Stimulated activated naive CD4-positive, alpha-beta T cell (primary cell): ENCODE measurements around the gene MPHOSPH6.
"Not testable (repeated sequence)": the region's sequence is repeated elsewhere in the genome, so short reads cannot be mapped to it uniquely, and the experiment has no call there.

ENCODE experiments used
- DNase-seq, 6 experiments: peaks; one replicate each; lab custom pipeline; 2025; lab: John Stamatoyannopoulos, UW

MPHOSPH6 gene

DNA sequence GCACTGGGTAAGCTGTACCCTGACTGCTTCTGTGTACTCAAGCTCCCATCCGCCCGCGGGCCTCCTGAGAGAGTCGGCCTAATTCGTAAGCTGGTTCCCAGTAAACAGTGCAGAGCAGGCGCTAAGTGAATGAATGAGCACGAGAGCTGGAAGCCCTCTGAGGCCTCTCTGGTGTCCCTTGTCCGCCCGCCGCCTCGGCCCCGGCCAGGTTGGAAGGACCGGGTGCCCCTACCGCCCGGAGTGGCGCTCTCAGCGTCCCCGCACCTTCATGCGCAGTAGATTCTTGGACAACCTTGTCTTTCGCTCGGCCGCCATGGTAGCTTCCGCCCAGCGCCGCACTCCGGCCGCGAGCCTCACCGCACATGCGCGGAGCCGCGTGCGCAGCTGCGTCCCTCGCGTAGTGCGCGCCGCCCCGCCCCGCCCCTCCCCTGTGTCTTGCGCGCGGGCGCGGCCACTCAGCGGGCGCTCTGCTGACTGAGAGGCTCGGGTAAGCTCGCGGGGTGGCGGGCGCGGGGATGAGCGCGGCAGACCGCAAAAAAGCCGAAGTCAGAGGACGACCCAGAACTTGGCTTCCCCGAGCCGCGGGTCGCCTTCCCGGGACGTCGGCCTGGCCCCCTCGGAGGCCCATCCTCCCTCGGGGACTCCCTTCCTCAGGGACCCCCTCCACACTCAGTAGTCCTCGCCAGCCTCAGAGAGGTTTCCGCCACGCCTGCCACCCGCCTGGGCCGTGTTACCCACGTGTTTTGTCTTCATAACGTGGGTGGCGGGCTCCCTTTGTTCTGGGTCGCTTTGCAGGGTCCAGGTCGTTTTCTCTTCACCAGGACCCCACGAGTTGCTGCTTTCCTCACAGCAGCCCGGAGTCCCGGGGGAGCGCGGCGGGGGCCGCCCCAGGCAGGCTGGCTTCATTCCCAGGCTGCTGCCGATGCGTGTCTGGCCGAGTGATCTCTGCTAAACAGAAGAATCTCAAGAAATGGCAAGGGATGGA, at the start of gene MPHOSPH6:
Gene MPHOSPH6, minus strand, starts transcription at position 364 of the 985 bp plus-strand sequence. Its CDS starts 49 bp downstream, at position 315.
- DNase-seq: peak; percentile 82 to 93 (median 88)

- no peak for DNase-seq
Measured at GRCh38 chr16:82219298-82219697, 49.3 kb upstream of the MPHOSPH6 start.

DNA sequence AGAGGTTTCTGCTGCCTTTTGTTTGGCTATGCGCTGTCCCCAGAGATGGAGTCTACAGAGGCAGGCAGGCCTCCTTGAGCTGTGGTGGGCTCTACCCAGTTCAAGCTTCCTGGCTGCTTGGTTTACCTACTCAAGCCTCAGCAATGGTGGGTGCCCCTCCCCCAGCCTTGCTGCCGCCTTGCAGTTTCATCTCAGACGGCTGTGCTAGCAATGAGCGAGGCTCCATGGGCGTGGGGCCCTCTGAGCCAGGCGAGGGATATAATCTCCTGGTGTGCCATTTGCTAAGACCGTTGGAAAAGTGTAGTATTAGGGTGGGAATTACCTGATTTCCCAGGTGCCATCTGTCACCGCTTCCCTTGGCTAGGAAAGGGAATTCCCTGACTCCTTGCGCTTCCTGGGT, 39.3 kb upstream of the MPHOSPH6 start:
- DNase-seq: not testable (repeated sequence)

GRCh38 chr16:82203198-82203597, 33.2 kb upstream of the MPHOSPH6 start:
- DNase-seq: no peak

DNA sequence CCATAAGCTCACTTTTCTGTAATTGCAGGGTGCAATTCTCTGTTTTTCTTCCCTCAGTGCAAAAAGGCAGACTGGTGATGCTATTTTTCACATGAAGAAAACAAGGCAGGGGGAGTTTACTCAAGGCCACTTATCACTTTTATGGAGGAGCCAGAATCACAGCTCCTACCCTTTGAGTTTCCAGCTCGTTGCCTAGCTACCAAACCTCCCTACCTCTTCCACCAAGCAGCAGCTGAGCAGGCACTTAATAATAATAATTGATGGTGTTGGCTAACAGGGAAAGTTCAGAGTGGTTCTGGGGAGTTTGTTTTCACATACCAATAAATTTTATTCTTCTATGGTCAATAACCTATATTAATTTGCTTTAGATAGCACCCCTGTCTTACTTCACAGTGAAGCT, 31.9 kb upstream of the MPHOSPH6 start:
- no peak for DNase-seq

- DNase-seq: no peak
Measured at GRCh38 chr16:82201351-82201750, 31.3 kb upstream of the MPHOSPH6 start.

GRCh38 chr16:82199209-82199608, 29.2 kb upstream of the MPHOSPH6 start:
- no peak for DNase-seq

- DNase-seq: no peak
Measured at GRCh38 chr16:82197540-82198240, 27.7 kb upstream of the MPHOSPH6 start.

GRCh38 chr16:82195917-82196494, 26.0 kb upstream of the MPHOSPH6 start:
- no peak for DNase-seq

DNA sequence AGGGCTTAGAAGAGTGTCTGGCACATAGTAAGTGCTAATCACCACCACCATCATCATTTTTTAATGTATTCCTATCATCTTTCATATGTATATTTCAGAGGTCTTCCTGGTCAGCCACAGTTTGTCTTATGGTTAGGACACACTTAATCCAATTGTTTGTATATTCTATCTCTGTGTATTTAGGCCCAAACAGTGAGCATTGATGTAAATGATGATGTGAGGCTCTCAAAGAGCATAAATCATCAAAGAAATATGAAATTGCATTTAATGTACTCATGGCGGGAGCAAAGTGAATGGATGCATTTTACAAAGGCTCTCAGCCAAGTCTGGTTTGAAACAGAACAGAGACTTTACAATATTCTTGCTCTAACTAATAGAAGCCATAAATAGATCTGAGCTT, 24.1 kb upstream of the MPHOSPH6 start:
- DNase-seq: no peak

- peak in 2 of 6 experiments; percentile 2 to 12 for DNase-seq
Measured at GRCh38 chr16:82192665-82193064, 22.6 kb upstream of the MPHOSPH6 start.

- DNase-seq: no peak
Measured at GRCh38 chr16:82190386-82190785, 20.4 kb upstream of the MPHOSPH6 start.

DNA sequence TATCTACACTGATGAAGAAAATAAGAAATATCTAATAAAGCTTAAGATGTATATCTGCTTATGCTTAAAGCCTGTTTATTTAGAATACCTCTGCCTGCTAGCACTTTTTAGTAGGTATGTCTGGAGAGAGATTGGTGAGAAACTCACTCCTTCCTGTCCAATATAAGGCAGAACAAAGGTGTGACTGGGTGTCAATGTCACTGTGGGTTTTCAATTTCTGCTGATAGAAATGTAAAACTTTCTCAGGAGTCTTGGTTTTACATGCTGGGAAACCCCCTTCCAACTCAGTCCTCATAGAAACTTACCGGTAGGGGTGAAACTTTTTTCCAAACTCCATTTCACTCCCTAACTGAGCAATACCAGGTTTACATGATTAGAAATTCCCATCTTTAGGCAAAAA, 17.8 kb upstream of the MPHOSPH6 start:
- no peak for DNase-seq

- no peak for DNase-seq
Measured at GRCh38 chr16:82185012-82185411, 15.0 kb upstream of the MPHOSPH6 start.

DNA sequence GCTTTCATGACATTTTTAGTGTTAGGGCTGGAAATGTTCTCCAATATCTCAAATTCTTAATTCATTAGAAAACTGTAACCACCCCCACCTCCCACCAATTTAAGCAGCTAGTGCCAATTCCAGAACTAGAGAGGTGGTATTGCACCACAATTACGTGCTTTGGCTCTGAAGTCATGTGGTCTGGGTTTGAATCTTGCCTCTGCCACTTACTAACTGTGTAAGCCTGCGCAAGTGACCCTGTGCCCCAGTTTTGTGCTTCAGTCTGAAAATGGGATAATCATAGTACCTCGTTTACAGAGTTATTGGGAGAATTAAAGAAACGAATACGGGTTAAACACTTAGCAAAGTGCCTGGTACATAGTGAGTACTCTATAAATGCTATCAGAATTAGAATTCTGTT, 14.2 kb upstream of the MPHOSPH6 start:
- no peak for DNase-seq

DNA sequence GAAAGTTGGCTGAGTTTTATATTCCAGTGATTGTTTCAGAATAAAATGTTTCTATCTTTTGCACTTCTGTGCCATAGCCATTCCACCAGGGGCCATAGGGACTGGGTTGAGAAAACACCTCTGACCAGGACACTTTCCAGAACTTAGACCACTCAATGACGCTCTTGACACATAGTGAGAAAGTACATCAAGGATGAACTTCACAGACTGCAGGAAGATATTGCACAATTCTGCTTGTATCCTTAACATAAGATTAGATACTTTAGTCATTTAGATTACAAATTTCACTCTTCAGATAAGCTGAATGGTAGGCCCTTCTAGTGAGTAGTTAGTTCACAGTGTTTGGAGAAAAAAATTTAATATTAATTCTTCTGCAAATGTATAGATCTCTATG, 13.0 kb upstream of the MPHOSPH6 start:
- DNase-seq: no peak

DNA sequence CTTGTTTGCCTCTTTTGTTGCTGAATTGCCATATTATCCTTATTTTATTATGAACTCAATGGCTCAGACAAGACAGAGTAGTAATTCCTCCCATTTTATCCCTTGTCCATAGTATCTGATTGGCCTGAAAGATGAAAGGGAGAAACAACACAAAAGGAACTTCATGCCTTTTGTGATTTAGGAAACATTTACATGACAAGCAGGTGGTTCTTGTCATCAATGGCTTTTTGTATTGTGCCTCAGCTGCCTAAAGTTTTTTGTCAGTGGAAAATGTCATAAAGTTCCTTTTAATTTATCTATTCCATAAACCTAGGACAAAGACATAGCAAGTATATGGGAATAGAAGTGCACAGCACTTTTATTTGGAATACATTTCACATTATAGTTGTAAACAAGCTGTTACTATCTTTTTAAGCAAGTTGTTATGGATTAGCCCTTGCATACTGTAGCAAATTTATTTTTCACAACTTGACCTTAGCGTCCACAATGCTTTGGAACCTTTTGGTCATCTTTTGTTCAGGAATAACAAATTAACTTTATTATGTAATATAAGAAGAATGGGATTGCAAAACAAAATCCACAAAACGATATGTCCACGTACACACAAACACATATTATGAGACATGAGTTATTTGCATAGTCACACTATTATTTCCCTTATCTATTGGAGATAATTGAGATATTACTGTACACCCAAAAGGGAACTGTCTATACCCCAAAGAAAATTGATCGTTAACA, 12.4 kb upstream of the MPHOSPH6 start:
- DNase-seq: no peak

DNA sequence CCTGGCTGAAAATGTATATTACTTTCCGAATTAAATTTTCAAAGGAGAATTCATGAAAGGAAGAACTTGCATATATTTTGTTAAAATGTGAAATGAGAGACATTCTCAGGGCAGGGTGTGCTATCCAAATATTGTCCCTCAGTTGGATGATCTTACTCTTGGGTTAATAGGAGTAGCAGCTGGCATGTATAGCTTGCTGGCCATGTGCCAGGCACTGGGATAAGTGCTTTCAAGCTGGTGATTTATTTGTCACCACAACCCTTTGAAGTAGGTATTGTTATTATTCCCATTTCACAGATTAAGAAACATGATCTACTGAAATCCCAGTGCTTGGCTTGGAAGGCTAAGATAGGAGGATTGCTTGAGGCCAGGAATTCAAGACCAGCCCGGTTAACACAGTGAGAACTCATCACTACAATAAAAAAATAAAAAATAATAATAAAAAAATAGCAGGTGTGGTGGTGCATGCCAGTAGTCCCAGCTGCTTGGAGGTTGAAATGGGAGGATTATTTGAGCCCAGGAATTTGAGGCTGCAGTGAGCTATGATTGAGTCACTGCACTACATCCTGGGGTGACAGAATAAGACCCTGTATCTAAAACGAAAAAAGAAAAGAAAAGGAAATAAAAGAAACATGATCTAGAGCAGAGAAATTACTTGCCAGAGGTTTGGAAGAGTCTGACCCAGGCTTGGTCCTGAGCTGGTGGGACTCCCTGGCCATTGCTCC, 11.6 kb upstream of the MPHOSPH6 start:
- DNase-seq: no peak

DNA sequence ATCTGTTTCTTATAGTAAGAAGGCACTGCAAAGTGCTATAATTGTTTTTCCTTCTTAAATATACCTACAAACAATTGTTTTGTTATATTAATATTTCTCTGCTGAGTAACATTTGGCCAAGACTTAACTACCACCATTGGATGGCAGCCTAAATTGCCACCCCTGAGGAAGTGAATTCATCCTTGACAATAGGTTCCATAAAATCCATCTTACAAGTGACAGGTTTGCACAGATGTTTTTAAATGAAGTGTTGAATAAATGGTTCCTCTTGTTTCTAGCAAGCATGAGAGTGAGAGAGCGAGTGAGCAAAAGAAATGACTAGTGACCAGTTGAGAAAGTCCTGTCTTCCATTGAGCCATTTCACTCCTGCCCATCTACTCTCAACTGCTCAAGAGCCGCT, 8.3 kb upstream of the MPHOSPH6 start:
- no peak for DNase-seq

GRCh38 chr16:82177555-82177954, 7.5 kb upstream of the MPHOSPH6 start:
- DNase-seq: no peak

GRCh38 chr16:82176204-82176603, 6.2 kb upstream of the MPHOSPH6 start:
- DNase-seq: no peak
